Thyroid gland (tissue), 4 donors: ENCODE results near the gene REV3L.

Source experiments
- CTCF ChIP-seq, 6 experiments: fragments of 200-600 bp in 3 of 6; fragments of 450-650 bp in 3 of 6; sonication (generic) in 3 of 6; IDR thresholded peaks; one replicate each; pipeline ENCODE4 v1.5.1; 2016 to 2019; ENCODE audit warnings: antibody characterized with exemption in 6 of 6, mild to moderate bottlenecking in 2 of 6, inconsistent platforms in 1 of 6, moderate library complexity in 1 of 6
- POLR2A ChIP-seq, 2 donors: fragments of 450-650 bp; IDR thresholded peaks; one replicate each; pipeline ENCODE4 v1.6.1; 2017; ENCODE audit warnings: antibody characterized with exemption in 2 of 2, mild to moderate bottlenecking in 2 of 2, moderate library complexity in 1 of 2

- TF ChIP-seq CTCF (IDR thresholded peaks at IDR 0.05) (no peak), POLR2A (IDR thresholded peaks at IDR 0.05) (no peak)
These were observed 55.5 kb downstream of the REV3L start for GRCh38 chr6:111427341-111428116.
